Esophagus (tissue), 2 donors: ENCODE measurements around the gene ATXN1. TPM values are rescaled to one million over a fixed set of nuclear protein-coding genes. Genes with fewer than 3 reads are reported as not detected.
A peak's percentile ranks its signal among the peaks of the same experiment; 100 is the strongest.
"Not testable (repeated sequence)": the region's sequence is repeated elsewhere in the genome, so short reads cannot be mapped to it uniquely, and the experiment has no call there.

Experiments used
- H3K27ac ChIP-seq, 2 donors: one replicate each; pipeline ENCODE4 v1.5.1; 2013; ENCODE audit warnings: low read depth in 2 of 2, mild to moderate bottlenecking in 2 of 2, inconsistent platforms in 1 of 2, low read length in 1 of 2, moderate library complexity in 1 of 2
- H3K27me3 ChIP-seq, 2 donors: one replicate each; pipeline ENCODE4 v1.6.1; 2013; ENCODE audit warnings: low read length in 2 of 2, control low read depth in 1 of 2, mild to moderate bottlenecking in 1 of 2; ENCODE audit not compliant: insufficient read depth in 2 of 2, control insufficient read depth in 1 of 2
- H3K36me3 ChIP-seq, 2 donors: one replicate each; pipeline ENCODE4 v1.6.1; 2013; ENCODE audit warnings: low read length in 1 of 2; ENCODE audit not compliant: control insufficient read depth in 2 of 2, insufficient read depth in 2 of 2
- H3K4me1 ChIP-seq, 2 donors: one replicate each; pipeline ENCODE4 v1.6.1; 2013; ENCODE audit warnings: low read length in 1 of 2; ENCODE audit not compliant: control insufficient read depth in 2 of 2, insufficient read depth in 2 of 2
- H3K4me3 ChIP-seq, 2 donors: one replicate each; pipeline ENCODE4 v1.5.1; 2013; ENCODE audit warnings: low read length in 2 of 2, mild to moderate bottlenecking in 2 of 2, low read depth in 1 of 2, moderate library complexity in 1 of 2
- H3K9me3 ChIP-seq, 2 donors: one replicate each; pipeline ENCODE4 v1.6.1; 2013; ENCODE audit warnings: mild to moderate bottlenecking in 2 of 2, low read depth in 1 of 2, low read length in 1 of 2, moderate library complexity in 1 of 2; ENCODE audit not compliant: control insufficient read depth in 2 of 2, insufficient read depth in 1 of 2
- WGBS, 2 donors: extraction: QIAGEN DNeasy Blood & Tissue Kit; methylation state at CpG; one replicate each; pipeline ENCODE4 v1.1.7; 2013; 5-methylcytosine and 5-hydroxymethylcytosine counted together
- polyA plus RNA-seq, 2 donors: library from polyadenylated mRNA; stranded (reverse); fragments of 200-250 nt; gene quantifications; one replicate each; pipeline ENCODE4 v1.2.3, GENCODE V29; 2013
- donor health status: healthy with polysubstance abuse.
- donor health status: Bipolar disorder and iron deficiency.

ATXN1 gene
- polyA plus RNA-seq, 2 donors: 4.3 to 8.8 TPM

DNA sequence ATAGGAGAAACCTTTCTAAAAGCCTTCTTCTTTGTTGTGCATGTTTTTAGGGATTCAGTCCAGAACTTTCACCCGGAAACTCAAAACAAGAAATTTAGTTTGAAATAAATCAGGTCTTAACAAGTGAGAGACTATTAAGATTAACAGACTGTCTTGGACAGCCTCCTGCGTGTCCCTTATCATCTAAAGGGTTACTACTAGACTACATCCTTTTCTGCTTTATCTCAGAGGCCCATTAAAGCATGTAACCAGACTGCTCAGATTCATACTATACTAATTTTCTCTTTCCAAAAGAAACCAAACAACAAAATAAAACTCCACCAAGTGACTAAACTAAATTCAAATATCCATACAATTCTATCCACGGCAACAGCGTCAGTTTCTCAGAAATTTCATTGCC, 349.1 kb downstream of the ATXN1 start:
- Histone ChIP-seq H3K36me3 (no peaks in the 10 kb centered on the region), H3K27me3 (no peaks in the 10 kb centered on the region), H3K27ac (no peak overlapping the region), H3K9me3 (no peaks in the 10 kb centered on the region), H3K4me1 (peaks cover 0 to 2% of the 10 kb centered on the region in 2 donors), H3K4me3 (no peak overlapping the region)
- 84 to 85% methylated on average over 4 of the region's 4 CpGs for WGBS, 2 donors

DNA sequence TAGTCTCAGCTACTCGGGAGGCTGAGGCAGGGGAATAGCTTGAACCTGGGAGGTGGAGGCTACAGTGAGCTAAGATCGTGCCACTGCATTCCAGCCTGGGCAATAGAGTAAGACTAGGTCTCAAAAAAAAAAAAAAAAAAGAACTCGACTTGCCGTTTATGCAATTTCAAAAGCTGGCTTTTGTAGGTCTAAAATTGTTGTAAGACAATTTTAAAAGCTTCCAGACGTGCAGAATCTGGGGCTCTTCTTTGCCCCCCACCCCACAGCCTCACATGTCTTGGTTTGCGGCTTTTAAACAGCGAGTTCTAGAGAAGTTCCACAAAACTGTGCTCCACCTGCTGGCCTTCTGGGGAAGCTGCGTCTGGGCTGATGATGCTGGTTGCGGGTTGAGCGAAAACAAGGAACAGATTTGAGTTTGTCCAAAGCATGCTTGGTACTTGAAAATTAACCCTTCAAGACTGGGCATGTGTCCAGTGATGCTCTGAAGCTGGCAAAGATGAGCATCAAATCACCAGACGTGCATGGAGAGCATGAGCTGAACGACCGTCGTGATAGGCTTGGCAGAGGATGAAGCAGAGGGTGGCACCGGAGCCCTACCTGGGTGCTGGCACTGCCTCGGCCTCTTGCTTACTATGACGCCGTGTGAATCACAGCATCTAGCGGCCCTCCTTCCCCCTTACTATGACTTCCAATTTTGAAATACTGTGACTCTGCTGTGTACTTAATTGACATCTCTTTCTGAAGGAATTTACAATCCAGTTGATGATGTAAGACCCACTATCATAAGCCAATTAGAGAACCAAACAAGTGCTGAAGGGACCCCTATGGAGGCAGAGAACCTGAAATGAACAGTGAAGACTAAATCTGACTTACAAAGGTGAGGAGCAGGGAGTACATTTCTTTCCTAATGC, 351.5 kb downstream of the ATXN1 start:
- WGBS, 2 donors: 66% methylated on average over 19 of the region's 19 CpGs
- peak overlapping the region in 1 of 2 donors; percentile 8 for H3K27ac ChIP-seq

DNA sequence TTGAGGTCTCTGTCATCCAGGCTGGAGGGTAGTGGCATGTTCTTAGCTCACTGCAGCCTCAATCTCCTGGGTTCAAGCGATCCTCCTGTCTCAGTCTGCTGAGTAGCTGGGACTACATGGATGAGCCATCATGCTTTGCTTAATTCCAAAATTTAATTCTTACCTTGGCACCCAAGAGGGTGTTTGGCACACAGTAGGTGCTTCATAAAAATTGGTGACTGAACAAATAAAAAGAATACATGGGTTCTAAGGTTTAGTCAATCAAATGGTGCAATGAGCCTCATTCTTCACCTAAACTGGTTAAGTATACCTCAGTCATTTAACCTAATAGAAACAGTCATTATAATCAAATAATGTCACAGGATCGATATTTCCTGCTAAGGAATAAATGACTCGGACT, 352.5 kb downstream of the ATXN1 start:
- H3K4me3 ChIP-seq: no peak overlapping the region
- 92% methylated on average over 3 of the region's 3 CpGs for WGBS, 2 donors
- H3K9me3 ChIP-seq: no peaks in the 10 kb centered on the region
- peaks cover 3 to 4% of the 10 kb centered on the region in 2 donors for H3K4me1 ChIP-seq
- no peak overlapping the region for H3K27ac ChIP-seq
- no peaks in the 10 kb centered on the region for H3K27me3 ChIP-seq
- H3K36me3 ChIP-seq: no peaks in the 10 kb centered on the region

More for the DNA sequence above, 351.5 kb downstream of the ATXN1 start:
- H3K4me3 ChIP-seq: no peak overlapping the region
- H3K4me1 ChIP-seq: peaks cover 3 to 4% of the 10 kb centered on the region in 2 donors
- H3K9me3 ChIP-seq: no peaks in the 10 kb centered on the region
- H3K36me3 ChIP-seq: no peaks in the 10 kb centered on the region
- H3K27me3 ChIP-seq: no peaks in the 10 kb centered on the region

DNA sequence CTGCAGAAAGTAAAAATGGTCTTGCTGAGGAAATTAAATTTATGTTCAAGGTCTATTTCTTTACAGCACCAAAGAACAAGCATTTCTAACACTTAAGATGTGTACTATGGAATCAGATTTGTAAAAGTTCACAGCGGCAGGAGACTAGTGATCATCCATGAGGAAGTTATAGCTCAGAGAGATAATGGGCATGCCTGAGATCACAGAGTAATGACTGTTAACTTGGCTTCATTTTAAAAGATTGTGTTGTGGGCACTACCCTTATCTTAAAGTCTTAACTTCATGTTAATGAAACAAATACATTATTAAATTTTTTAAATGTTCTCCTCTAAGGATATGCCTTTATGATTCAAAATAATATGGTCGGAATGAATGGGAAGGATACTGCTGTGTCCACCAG, 354.3 kb downstream of the ATXN1 start:
- peak overlapping the region in 1 of 2 donors; percentile 49 for H3K27ac ChIP-seq
- H3K36me3 ChIP-seq: no peaks in the 10 kb centered on the region
- H3K4me1 ChIP-seq: peaks cover 2 to 3% of the 10 kb centered on the region in 2 donors
- 82 to 87% methylated on average over 2 of the region's 2 CpGs for WGBS, 2 donors
- H3K27me3 ChIP-seq: no peaks in the 10 kb centered on the region
- H3K9me3 ChIP-seq: no peaks in the 10 kb centered on the region
- H3K4me3 ChIP-seq: no peak overlapping the region

DNA sequence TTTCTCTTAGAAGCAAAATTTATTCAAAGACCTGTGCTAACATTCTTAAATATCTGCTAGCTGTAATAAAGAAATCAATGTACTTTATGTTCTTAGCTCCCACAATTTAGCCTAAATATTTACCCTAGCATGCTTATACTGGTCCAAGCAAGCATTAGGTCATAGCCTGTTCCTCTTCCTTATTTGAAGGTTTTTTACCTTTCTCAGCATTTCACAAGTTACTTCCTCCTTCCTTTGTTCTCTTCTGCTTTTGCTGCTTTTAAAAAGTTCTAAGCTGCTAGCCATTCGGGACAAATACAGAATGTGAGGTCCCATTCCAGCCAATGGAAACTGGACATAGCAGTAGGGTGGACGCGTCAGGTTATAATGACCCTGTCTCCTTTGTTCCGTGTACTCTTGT, 354.7 kb downstream of the ATXN1 start:
- not testable (repeated sequence) for H3K9me3 ChIP-seq, H3K36me3 ChIP-seq, H3K4me3 ChIP-seq, H3K27me3 ChIP-seq, H3K4me1 ChIP-seq
- WGBS, 2 donors: 59 to 69% methylated on average over 4 of the region's 4 CpGs
- H3K27ac ChIP-seq: peak overlapping the region in 1 of 2 donors; percentile 49

DNA sequence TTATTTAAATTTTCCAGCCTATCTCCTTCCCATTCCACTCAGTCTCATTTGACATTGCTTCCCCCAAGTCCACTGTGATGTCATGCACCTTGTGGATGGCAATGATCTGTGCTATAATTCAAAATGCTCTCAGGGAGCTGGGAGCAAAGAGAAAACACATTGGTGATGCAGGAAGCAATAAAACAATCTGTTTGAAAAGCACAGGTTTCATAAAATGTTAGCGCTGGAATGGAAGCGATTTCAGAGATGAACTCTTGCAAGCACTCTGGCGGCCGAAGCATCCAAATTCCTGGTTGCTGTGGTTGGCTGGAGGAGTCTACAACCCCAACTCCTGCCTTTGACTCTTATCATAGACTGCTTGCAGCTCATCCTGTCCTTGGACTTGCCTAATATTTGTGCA, 355.9 kb downstream of the ATXN1 start:
- no peaks in the 10 kb centered on the region for H3K9me3 ChIP-seq

DNA sequence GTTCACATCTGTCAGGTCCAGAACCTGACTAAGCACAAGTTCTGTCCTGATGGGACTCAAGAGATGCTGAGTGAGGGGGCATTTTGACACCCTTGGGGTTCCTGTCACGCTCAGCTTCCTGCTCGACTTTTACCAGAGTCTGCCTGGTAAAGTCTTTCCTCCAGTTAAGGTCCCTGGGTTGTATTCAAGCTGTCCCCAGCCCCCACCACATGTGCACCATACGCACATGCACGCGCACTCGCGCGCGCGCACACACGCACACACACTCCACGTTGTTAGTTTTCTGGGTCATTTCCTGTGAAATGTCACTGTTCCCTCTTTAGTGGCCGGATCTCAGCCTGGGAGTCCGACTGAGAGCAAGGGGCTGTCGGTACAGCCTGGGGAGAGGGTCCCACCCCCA, 356.8 kb downstream of the ATXN1 start:
- no peaks in the 10 kb centered on the region for H3K36me3 ChIP-seq
- no peak overlapping the region for H3K4me3 ChIP-seq
- H3K4me1 ChIP-seq: peaks cover 2 to 3% of the 10 kb centered on the region in 2 donors
- H3K27ac ChIP-seq: peak overlapping the region in 1 of 2 donors; percentile 48
- WGBS, 2 donors: 90 to 92% methylated on average over 15 of the region's 15 CpGs
- no peaks in the 10 kb centered on the region for H3K9me3 ChIP-seq
- H3K27me3 ChIP-seq: no peaks in the 10 kb centered on the region

More for the DNA sequence above, 355.9 kb downstream of the ATXN1 start:
- no peaks in the 10 kb centered on the region for H3K27me3 ChIP-seq
- no peaks in the 10 kb centered on the region for H3K36me3 ChIP-seq
- H3K4me3 ChIP-seq: no peak overlapping the region
- peaks cover 2 to 3% of the 10 kb centered on the region in 2 donors for H3K4me1 ChIP-seq
- WGBS, 2 donors: 96% methylated on average over 4 of the region's 4 CpGs
- no peak overlapping the region for H3K27ac ChIP-seq

DNA sequence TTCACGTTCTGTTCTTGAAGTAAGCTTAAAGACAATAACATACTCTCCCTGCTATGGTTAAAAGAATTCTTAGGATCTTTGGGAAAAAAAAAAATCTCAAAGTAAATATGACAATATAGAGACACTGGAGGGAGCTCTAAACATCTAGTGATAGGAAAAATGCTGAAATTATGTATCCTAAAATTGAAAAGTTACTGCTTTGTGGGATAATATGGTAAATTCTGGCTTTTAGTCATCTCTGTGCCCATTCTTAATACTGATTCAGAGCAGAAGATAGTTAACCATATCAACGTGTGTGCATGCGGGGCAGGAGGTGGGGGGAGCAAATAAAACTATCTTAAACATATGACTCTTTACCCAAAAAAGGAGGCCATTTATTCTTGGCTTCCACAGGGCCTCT, 357.4 kb downstream of the ATXN1 start:
- H3K27ac ChIP-seq: no peak overlapping the region
- 47 to 52% methylated on average over 3 of the region's 3 CpGs for WGBS, 2 donors
- no peak overlapping the region for H3K4me3 ChIP-seq
- peaks cover 2 to 3% of the 10 kb centered on the region in 2 donors for H3K4me1 ChIP-seq
- H3K9me3 ChIP-seq: no peaks in the 10 kb centered on the region
- H3K27me3 ChIP-seq: no peaks in the 10 kb centered on the region
- no peaks in the 10 kb centered on the region for H3K36me3 ChIP-seq

DNA sequence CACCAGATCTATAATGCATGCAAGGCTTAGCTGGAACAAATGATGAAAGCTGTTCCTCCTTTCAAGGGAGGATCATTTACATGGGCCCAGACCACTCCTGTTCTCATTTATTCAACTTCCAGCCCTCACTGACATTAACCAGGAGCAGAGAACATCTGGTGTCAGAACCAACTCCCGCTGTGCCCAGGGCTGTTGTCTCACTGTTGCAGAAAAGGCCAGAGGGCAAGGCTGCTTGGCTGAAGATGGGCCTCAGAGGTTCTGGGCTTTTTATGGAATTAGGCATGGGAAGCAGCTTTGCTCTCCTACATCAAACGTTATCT, 358.7 kb downstream of the ATXN1 start:
- H3K4me3 ChIP-seq: no peak overlapping the region

DNA sequence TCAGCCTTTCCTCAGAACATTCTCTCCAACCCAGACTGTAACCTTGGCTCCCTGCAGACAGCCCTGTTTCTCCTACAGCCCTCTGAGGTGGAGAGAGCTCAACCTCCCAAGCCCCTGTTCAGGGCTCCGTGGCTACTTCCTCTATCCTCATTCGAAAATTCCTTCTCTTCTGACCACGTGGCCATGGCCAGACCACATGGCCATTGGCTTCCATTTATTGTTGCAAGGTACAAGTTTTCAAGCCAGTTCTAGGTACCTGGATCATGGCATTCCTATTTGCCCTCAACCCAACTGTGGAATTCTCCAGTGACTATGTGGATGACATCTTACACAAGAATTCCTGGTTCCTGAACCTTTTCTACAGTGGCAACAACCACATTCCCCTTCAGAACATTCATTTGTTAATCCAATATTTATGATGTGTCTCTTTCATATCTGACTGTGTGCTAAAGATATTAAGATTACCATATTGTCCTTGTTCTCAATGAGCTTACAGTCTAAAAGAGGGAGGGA, 361.0 kb downstream of the ATXN1 start:
- Histone ChIP-seq H3K9me3 (no peaks in the 10 kb centered on the region), H3K27ac (no peak overlapping the region), H3K27me3 (no peaks in the 10 kb centered on the region), H3K4me1 (no peaks in the 10 kb centered on the region), H3K36me3 (no peaks in the 10 kb centered on the region), H3K4me3 (no peak overlapping the region)
- WGBS, 2 donors: 90 to 94% methylated on average over 3 of the region's 3 CpGs

More for the DNA sequence above, 358.7 kb downstream of the ATXN1 start:
- peaks cover 2 to 3% of the 10 kb centered on the region in 2 donors for H3K4me1 ChIP-seq
- no peak overlapping the region for H3K27ac ChIP-seq
- no peaks in the 10 kb centered on the region for H3K27me3 ChIP-seq
- WGBS, 2 donors: 59 to 81% methylated on average over 2 of the region's 2 CpGs
- no peaks in the 10 kb centered on the region for H3K9me3 ChIP-seq
- H3K36me3 ChIP-seq: no peaks in the 10 kb centered on the region
